Tibial nerve (tissue), 3 donors: ENCODE measurements around the gene ABCC12.

Experiments used
- POLR2A ChIP-seq, 2 donors: fragments of 450-650 bp; IDR thresholded peaks; one replicate each; pipeline ENCODE4 v1.6.1; 2017; ENCODE audit warnings: antibody characterized with exemption in 2 of 2, mild to moderate bottlenecking in 2 of 2, moderate library complexity in 2 of 2
- TF ChIP-seq, protein P1 (sequence below), 5 experiments: fragments of 200-600 bp in 3 of 5; fragments of 450-650 bp in 2 of 5; sonication (generic) in 3 of 5; IDR thresholded peaks; one replicate each; pipeline ENCODE4 v1.5.1; 2016 to 2019; ENCODE audit warnings: antibody characterized with exemption in 5 of 5, mild to moderate bottlenecking in 3 of 5, moderate library complexity in 2 of 5

DNA sequence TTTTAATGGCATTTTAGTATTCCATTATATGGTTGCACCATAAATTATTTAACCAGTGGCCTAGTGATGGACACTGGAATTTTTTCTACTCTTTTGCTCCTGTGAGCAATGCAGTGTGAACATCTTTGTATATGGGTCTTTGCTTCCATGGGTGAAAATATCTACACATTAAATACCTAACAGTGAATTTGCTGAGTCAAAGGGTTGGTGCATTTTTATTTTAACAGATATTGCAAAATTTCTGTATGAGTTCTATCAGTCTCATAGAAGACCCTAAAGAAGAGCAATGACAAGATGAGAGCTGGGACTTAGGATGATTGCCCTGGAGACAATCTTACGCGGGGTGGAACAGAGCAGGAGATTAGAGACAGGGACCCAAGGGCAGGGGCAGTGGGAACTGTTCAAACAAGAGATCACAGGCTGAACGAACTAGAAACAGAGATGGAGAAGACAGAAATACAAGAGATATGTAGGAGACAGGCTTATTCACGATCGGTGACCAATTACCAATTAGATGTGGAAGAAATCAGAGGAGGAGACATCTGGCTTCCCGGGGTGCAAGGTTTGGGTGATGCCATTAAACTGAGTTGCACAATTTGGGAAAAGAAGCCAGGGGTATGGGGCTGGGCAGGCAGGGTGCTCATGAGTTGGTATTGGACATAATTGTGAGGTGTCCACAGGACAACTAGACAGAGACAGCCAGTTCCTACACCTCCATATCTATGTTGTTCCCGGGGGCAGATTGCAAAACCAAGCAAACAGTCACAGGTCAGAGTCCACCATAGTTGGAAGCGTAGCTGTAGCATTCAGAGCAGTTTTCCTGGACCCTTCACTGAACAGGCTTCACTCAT, 48.4 kb upstream of the ABCC12 start:
- TF ChIP-seq, protein P1, sequence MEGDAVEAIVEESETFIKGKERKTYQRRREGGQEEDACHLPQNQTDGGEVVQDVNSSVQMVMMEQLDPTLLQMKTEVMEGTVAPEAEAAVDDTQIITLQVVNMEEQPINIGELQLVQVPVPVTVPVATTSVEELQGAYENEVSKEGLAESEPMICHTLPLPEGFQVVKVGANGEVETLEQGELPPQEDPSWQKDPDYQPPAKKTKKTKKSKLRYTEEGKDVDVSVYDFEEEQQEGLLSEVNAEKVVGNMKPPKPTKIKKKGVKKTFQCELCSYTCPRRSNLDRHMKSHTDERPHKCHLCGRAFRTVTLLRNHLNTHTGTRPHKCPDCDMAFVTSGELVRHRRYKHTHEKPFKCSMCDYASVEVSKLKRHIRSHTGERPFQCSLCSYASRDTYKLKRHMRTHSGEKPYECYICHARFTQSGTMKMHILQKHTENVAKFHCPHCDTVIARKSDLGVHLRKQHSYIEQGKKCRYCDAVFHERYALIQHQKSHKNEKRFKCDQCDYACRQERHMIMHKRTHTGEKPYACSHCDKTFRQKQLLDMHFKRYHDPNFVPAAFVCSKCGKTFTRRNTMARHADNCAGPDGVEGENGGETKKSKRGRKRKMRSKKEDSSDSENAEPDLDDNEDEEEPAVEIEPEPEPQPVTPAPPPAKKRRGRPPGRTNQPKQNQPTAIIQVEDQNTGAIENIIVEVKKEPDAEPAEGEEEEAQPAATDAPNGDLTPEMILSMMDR (IDR thresholded peaks at IDR 0.05), result no peak
- TF ChIP-seq POLR2A (IDR thresholded peaks at IDR 0.05), result no peak
